ENCODE results near the gene TCAP.
"Not testable (repeated sequence)": the region's sequence is repeated elsewhere in the genome, so short reads cannot be mapped to it uniquely, and the experiment has no call there.

Gene TCAP

GRCh38 chr17:39709998-39710964 lies 45.1 kb downstream of the TCAP start:
- no peak for DNase-seq

DNA sequence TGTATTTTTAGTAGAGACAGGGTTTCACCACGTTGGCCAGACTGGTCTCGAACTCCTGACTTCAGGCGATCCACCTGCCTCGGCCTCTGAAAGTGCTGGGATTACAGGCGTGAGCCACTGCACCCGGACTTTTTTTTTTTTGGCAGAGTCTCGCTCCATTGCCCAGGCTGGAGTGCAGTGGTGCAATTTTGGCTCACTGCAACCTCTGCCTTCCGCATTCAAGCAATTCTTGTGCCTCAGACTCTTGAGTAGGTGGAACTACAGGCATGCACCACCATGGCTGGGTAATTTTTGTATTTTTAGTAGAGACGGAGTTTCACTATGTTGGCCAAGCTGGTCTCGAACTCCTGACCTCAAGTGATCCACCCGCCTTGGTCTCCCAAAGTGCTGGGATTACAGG lies 45.9 kb downstream of the TCAP start:
- DNase-seq = not testable (repeated sequence)

DNA sequence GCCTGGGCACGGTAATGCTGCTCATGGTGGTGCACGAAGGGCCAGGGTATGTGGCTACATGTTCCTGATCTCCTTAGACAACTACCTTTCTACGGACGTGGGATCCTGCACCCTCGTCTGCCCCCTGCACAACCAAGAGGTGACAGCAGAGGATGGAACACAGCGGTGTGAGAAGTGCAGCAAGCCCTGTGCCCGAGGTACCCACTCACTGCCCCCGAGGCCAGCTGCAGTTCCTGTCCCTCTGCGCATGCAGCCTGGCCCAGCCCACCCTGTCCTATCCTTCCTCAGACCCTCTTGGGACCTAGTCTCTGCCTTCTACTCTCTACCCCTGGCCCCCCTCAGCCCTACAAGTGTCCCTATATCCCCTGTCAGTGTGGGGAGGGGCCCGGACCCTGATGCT lies 46.7 kb downstream of the TCAP start:
- DNase-seq = no peak

DNA sequence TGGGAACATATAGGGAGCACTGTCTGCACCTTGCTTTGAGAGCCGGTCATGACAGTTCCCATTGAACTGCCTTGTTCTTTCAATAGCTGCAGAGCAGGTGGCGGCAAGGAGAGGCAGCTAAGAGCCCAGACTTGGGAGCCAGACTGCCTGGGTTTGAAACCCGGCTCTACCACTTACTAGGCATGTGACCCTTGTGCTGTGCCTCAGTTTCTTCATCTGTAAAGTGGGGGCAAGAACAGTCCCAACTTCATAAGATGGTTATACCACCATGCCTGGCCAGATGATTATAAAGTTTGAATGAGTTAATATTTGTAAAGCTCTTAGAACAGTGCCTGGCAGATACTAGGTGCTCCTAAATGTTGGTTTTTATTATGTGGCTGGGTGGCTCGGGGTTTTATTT lies 49.1 kb downstream of the TCAP start:
- no peak for DNase-seq

DNA sequence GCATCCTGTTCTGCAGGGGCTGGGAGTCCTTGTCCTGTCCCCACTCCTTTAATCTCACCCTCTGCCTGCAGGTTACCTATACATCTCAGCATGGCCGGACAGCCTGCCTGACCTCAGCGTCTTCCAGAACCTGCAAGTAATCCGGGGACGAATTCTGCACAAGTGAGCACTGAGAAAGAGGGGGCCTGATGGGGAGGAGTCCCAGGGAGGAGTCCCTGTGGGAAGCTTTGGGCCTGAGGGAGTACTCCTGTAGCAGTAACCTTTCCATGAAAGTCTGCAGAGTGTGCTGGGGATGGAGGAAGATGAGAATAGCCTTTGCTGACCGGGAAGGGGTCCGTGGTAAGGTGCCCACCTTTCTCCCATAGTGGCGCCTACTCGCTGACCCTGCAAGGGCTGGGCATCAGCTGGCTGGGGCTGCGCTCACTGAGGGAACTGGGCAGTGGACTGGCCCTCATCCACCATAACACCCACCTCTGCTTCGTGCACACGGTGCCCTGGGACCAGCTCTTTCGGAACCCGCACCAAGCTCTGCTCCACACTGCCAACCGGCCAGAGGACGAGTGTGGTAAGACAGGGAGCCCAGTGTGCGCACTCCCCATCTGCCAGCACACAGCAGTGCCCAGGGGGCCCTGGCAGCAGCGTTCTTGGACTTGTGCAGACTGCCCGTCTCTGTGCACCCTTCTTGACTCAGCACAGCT lies 50.4 kb downstream of the TCAP start:
- DNase-seq = no peak

All from hematopoietic multipotent progenitor cell treated with erythropoietin and hydrocortisone succinate and interleukin-3 and kit ligand, for 8 days (in vitro differentiated cells).